ENCODE results near the gene DBF4B. TPM values are rescaled to one million over a fixed set of nuclear protein-coding genes. Genes with fewer than 3 reads are reported as not detected.

DBF4B gene
- total RNA-seq, 4 donors from 2014 or later: 3.5 to 8.9 (median 3.7) TPM

DNA sequence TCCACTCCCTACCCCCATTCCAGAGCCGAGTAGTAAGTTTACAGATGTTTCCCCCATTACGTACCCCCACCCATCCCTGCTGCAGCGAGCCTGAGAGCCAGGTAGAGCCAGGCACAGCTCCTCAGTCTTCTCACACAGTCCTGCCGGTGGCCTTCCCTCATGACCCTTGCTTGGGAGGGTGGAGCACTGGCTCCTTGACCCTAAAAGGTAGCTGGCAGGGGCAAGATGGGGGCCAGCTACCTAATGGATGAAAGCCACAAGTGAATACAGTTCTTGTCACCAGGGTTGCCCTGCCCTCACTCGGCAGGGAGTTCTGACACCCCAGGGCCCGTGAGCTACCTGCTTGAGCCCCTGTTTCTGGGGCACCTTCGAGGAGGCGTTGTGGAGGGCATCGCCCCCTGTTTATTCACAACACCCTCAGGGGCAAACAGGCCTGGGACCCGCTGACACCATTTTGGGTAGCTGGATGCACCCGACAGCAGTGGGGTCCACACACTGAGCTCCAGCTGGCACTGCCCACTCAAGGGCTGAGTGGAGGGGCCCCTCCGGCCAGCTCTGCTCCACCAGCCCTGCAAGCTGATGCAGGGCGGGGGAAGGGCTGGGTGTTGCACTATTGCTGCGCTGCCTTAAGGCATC is 72.5 kb downstream of the DBF4B start:
- TF ChIP-seq, protein P1, sequence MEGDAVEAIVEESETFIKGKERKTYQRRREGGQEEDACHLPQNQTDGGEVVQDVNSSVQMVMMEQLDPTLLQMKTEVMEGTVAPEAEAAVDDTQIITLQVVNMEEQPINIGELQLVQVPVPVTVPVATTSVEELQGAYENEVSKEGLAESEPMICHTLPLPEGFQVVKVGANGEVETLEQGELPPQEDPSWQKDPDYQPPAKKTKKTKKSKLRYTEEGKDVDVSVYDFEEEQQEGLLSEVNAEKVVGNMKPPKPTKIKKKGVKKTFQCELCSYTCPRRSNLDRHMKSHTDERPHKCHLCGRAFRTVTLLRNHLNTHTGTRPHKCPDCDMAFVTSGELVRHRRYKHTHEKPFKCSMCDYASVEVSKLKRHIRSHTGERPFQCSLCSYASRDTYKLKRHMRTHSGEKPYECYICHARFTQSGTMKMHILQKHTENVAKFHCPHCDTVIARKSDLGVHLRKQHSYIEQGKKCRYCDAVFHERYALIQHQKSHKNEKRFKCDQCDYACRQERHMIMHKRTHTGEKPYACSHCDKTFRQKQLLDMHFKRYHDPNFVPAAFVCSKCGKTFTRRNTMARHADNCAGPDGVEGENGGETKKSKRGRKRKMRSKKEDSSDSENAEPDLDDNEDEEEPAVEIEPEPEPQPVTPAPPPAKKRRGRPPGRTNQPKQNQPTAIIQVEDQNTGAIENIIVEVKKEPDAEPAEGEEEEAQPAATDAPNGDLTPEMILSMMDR (IDR thresholded peaks at IDR 0.05): no peak
- no peak for TF ChIP-seq POLR2A (IDR thresholded peaks at IDR 0.05)
- no peak overlapping the region for H3K27ac ChIP-seq
- 97% methylated on average over 10 of the region's 14 CpGs for WGBS

DNA sequence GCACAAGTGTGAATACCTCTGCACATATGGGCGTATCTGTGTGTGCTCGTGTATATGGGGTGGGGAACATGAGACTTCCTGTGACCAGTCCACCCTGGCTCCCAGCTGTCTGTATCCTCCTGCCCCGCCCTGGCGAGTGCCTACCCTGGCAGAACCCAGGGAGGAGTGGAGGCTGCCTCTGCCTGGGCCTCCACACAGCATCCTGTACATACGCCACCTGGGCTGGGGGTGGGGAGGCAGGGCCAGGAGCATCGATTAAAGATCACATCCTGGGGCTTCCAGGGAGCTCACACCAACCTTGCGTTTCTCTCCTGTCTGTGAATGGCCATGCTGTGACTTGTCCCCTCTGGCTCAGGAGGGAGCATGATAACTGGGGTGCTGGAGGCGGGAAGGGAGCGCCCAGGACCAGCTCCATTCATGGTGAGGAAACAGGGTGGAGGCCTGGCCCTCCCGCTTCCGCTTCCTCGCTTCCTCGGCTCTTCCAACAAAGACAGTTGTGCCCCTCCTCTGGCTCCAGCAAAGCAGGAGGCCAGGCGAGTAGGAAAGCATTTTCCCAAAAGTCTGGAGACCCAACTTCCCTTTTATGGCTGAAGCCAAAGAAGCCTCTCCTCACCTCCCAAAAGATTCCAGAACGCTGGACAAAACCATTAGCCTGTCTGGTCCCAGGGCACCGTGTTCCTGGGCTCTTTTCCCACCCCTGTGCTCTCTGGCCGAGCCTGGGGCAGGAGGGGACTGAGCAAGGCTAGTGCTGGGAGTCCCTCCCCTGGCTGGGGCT is 73.3 kb downstream of the DBF4B start:
- H3K27ac ChIP-seq: peak overlapping the region; percentile 18
- 52% methylated on average over 16 of the region's 17 CpGs for WGBS

More for the DNA sequence above, 72.5 kb downstream of the DBF4B start:
- no peak for DNase-seq (ENCODE audit: low spot score in 2 of 2)
- H3K36me3 ChIP-seq: no peaks in the 10 kb centered on the region
- peaks cover 12% of the 10 kb centered on the region for H3K4me1 ChIP-seq
- H3K9me3 ChIP-seq: no peaks in the 10 kb centered on the region
- H3K27me3 ChIP-seq: peaks cover 10% of the 10 kb centered on the region
- H3K4me3 ChIP-seq: no peak overlapping the region

DNA sequence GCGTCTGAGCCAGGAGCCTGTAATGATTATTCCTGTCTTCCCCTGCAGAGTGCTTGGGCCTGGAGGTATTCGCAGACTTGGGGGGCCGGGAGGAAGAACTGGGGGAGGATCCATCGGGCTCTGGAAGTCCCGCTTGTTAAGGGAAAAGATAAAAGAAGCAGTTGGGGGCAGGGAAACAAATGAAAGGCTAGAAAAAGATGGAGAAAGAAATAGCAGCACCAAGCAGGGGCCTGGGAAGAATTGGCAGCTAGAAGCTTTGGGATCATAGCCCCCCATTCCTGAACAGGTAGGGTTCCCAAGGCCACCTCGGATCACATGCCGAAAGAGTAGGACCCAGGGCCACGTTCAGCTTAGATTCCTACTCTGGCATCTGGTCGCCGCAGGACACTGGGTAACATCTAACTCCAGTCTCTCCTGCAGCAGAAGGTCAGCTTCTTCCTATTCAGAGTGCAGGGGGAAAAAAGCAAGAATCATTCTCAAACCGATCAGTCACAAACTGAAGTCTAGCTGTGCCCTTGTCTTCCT is 73.9 kb downstream of the DBF4B start:
- no peaks in the 10 kb centered on the region for H3K36me3 ChIP-seq
- DNase-seq (ENCODE audit: low spot score in 2 of 2): peak in 1 of 2 donors; percentile 28
- WGBS: 65% methylated on average over 11 of the region's 11 CpGs
- H3K4me3 ChIP-seq: no peak overlapping the region
- no peaks in the 10 kb centered on the region for H3K9me3 ChIP-seq
- H3K27ac ChIP-seq: no peak overlapping the region
- H3K27me3 ChIP-seq: peaks cover 13% of the 10 kb centered on the region
- H3K4me1 ChIP-seq: peaks cover 6% of the 10 kb centered on the region
- no peak for TF ChIP-seq POLR2AphosphoS5 (IDR thresholded peaks at IDR 0.05)
- TF ChIP-seq POLR2A (IDR thresholded peaks at IDR 0.05): no peak
- TF ChIP-seq EP300 (IDR thresholded peaks at IDR 0.05): no peak
- TF ChIP-seq, protein P1 (IDR thresholded peaks at IDR 0.05): no peak

More for the DNA sequence above, 73.3 kb downstream of the DBF4B start:
- DNase-seq (ENCODE audit: low spot score in 2 of 2): peak in 1 of 2 donors; percentile 46
- peaks cover 10% of the 10 kb centered on the region for H3K27me3 ChIP-seq
- TF ChIP-seq POLR2AphosphoS5 (IDR thresholded peaks at IDR 0.05): no peak
- no peak for TF ChIP-seq POLR2A (IDR thresholded peaks at IDR 0.05)
- TF ChIP-seq, protein P1 (IDR thresholded peaks at IDR 0.05): no peak
- TF ChIP-seq EP300 (IDR thresholded peaks at IDR 0.05): no peak
- no peaks in the 10 kb centered on the region for H3K9me3 ChIP-seq
- peaks cover 6% of the 10 kb centered on the region for H3K4me1 ChIP-seq
- H3K36me3 ChIP-seq: no peaks in the 10 kb centered on the region
- H3K4me3 ChIP-seq: no peak overlapping the region

DNA sequence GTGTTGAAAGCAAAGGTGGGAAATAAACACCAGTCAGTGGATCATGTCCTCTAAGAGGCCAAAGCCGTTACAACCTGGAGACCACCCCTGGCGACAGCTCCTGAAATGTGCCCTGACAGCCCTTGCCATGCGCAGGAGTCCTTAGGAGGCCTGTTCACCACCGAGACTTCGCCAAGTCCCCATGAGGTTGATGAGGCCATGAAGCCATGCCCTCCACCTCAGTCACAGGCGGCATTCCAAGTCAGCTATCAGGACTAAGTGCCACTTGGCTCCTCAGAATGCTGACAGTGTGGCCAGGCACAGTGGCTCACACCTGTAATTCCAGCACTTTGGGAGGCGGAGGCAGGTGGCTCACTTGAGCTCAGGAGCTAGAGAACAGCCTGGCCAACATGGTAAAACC is 77.5 kb downstream of the DBF4B start:
- TF ChIP-seq EP300 (IDR thresholded peaks at IDR 0.05) (no peak), POLR2AphosphoS5 (IDR thresholded peaks at IDR 0.05) (no peak), POLR2A (IDR thresholded peaks at IDR 0.05) (no peak)
- TF ChIP-seq, protein P1 (IDR thresholded peaks at IDR 0.05): no peak
- no peaks in the 10 kb centered on the region for H3K4me1 ChIP-seq
- no peaks in the 10 kb centered on the region for H3K9me3 ChIP-seq
- no peaks in the 10 kb centered on the region for H3K36me3 ChIP-seq
- H3K27me3 ChIP-seq: peaks cover 13% of the 10 kb centered on the region
- no peak overlapping the region for H3K27ac ChIP-seq
- H3K4me3 ChIP-seq: no peak overlapping the region
- 96% methylated on average over 4 of the region's 7 CpGs for WGBS
- peak in 1 of 2 donors; percentile 35 for DNase-seq (ENCODE audit: low spot score in 2 of 2)

DNA sequence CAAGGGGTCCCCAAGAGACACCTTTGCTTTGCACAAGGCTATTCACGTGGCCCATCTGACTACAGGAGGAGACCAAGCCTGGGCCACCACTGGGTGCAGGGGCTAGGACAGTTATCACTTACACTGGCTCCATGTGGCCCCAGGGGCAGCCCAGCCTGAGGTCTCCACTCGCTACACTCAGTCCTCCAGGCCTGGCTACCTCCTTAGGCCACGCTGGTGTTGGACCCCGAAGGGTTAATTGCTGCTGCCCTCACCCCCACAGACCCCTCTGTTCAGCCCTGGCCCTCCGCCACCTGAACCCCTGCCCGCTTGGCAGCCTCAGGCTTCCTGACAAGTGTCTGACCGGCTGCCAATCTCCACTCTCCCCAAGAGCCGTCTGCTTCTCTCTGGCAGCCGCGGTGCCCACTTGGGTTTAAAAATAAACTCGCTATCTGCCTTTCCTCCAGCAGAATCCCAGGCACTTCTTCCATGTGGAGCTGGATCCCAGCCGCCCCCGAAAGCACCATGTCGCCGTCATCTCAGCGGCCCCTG is 78.2 kb downstream of the DBF4B start:
- DNase-seq (ENCODE audit: low spot score in 2 of 2): peak in 1 of 2 donors; percentile 59
- Histone ChIP-seq H3K27ac (no peak overlapping the region), H3K9me3 (no peaks in the 10 kb centered on the region), H3K4me3 (no peak overlapping the region), H3K36me3 (no peaks in the 10 kb centered on the region), H3K27me3 (peaks cover 12% of the 10 kb centered on the region), H3K4me1 (no peaks in the 10 kb centered on the region)
- TF ChIP-seq, protein P1 (IDR thresholded peaks at IDR 0.05): no peak
- TF ChIP-seq POLR2A (IDR thresholded peaks at IDR 0.05) (no peak), POLR2AphosphoS5 (IDR thresholded peaks at IDR 0.05) (no peak), EP300 (IDR thresholded peaks at IDR 0.05) (no peak)
- WGBS: 49% methylated on average over 15 of the region's 16 CpGs
